COLO829 (cell line): ENCODE measurements around the gene ANKRD40CL.
"Not testable (repeated sequence)": the region's sequence is repeated elsewhere in the genome, so short reads cannot be mapped to it uniquely, and the experiment has no call there.

Experiments
- DNase-seq: peaks from one replicate; pipeline ENCODE4 v3.0.0; 2012; ENCODE audit warnings: low spot score

ANKRD40CL gene

DNA sequence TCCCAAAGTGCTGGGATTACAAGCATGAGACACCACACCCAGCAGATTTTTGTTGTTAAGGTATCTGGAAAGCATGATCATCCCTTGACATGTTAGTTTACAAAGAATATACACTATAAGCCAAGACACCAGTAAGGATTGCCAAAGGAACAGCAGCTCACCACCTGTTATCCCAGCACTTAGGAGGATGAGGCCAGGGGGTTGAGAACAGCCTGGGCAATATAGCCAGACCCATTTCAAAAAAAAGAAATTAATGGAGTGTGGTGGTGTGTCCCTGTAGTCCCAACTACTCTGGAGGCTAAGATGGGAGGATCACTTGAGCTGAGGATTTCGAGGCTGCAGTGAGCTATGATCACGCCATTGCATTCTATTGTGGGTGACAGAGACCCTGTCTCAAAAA, 5.1 kb downstream of the ANKRD40CL start:
- DNase-seq: no peak

DNA sequence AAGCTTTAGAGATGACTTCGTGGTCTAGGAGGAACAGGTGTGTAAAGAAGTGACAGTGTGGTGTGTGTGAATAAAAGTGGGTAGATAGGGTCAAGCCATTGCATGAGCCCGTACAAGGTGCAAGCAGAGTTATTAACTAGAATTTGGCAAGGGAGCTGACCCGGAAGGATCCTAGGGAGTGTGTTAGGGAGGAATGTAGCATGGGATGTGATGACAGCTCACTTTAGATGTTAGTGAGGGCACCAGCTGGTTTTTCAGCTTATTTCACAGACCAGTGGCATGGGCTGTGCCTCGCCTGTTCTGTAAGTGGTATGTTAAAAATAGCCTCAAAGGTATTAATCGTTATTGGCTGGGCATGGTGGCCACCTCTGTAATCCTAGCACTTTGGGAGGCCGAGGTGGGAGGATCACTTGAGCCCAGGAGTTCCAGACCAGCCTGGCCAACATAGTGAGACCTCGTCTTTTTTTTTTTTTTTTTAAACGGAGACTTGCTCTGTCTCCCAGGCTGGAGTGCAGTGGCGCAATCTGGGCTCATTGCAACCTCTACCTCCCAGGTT, 8.3 kb downstream of the ANKRD40CL start:
- DNase-seq: no peak

DNA sequence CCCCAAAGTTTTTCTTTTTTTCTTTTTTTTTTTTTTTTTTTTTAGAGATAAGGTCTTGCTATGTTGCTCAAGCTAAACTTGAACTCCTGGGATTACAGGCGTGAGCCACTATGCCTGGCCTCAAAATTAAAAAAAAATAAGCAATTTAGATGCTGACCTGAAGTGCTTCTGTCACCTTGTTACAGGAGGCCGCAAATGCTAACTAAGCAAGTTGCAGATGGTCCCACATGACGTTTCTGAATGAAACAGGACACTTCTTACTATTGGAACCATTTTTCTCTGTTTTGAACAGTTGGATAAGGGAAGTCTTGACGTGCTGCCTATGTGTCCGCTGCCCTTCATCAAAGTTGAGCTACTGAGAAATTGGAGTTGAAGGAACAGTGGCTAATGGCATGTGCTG, 8.8 kb downstream of the ANKRD40CL start:
- DNase-seq: no peak

DNA sequence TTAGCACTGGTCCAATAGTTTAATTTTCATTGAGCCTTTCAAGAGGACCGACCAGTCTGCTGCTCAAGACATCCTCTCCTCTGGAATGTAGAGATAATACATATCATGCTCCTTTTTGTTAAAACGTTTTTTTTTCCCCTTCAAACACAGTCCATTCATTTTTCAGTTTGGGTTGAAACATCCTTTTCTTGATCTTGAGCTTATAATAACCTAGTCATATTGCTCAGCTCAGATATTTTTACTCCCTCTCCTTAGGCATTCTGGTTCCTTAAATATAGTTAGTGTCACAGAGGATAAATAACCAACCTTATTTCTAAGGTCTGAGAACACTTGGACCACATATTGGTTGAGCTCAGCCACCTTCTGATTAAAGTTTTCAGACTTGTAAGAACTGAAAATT, 12.8 kb downstream of the ANKRD40CL start:
- no peak for DNase-seq

DNA sequence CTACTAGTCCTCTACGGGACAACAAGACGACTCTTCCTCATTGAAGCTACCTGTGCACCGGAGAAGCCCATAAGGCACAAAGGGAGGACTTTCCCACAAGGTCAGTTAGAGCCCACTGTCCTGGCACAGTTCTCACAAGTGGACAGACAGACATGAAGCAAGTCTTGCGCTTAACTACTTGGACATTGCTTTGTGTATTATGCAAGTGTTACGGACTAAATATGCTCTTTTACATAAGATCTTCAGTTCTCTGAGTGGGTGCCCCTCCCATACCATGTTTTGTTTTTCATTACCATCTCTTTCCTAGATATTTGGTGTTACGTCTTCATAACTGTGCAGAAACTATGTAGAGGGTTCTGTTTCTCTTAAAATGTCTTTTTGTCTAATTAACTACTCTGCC, 18.1 kb downstream of the ANKRD40CL start:
- no peak for DNase-seq

DNA sequence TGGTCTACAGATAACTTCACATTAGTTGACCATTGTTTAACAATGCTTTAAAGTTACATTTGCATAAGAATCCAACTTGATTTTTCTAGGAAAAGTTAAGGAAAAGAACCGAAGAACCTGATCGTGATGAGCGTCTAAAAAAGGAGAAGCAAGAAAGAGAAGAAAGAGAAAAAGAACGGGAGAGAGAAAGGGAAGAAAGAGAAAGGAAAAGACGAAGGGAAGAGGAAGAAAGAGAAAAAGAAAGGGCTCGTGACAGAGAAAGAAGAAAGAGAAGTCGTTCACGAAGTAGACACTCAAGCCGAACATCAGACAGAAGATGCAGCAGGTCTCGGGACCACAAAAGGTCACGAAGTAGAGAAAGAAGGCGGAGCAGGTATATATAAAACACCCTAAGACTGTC, 21.7 kb downstream of the ANKRD40CL start:
- DNase-seq: no peak

DNA sequence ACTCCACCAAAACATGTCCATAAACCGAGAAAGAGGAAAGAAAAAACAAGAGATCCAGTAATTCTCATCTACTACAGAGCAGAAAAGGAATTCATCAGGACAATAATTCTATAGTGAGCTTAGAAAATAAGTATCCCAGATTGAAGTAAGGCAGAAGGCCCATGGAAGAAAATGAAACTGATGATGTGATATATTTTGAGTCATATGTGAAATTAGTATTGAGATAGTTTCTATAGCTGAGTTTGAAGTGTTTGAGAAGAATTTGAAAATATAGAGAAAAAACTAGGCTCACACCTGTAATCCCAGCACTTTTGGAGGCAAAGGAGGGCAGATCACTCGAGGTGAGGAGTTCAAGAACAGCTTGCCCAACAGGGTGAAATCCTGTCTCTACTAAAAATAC, 28.2 kb downstream of the ANKRD40CL start:
- no peak for DNase-seq

DNA sequence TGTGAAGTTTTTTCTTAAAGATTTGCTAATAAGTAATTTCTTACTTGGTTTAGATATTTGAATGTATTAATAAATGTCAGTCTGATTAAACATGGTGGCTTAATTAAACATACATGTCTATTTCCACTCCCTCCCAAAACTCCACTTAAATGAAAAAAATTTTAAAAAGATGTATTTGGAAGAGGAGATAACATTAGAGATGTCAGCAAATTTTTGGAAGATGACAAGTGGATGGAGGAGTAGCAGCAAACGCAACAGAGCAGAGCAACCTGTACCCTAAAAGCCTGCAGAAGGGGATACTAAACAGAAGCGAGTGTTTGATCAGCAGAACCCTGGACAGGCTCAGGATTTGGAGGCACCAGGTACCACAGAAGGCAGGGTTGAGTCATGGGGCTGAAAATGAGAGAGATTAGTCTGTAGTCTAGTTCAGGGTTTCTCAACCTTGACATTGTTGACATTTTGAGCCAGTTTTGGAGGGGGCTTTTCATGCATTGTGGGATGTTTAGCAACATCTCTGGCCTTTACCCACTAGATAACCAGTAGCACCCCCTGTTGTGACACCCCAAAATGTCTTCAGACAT, 30.1 kb downstream of the ANKRD40CL start:
- no peak for DNase-seq

DNA sequence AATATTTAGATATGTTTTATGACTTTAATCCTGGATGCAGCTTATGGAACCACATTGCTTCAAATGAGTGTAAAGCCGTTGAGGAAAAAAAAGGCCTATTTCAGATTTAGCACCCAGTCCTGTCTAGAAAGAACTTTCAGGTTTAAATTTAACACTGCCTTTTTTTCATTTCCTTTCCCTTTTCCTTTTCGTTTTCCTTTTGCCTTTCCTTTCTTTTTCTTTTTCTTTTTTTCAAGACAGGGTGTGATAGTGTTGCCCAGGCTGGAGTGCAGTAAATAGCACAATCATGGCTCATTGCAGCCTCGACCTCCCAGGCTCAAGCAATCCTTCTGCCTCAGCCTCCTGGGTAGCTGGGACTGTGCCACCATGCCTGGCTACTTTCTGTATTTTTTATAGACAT, 32.0 kb downstream of the ANKRD40CL start:
- no peak for DNase-seq

DNA sequence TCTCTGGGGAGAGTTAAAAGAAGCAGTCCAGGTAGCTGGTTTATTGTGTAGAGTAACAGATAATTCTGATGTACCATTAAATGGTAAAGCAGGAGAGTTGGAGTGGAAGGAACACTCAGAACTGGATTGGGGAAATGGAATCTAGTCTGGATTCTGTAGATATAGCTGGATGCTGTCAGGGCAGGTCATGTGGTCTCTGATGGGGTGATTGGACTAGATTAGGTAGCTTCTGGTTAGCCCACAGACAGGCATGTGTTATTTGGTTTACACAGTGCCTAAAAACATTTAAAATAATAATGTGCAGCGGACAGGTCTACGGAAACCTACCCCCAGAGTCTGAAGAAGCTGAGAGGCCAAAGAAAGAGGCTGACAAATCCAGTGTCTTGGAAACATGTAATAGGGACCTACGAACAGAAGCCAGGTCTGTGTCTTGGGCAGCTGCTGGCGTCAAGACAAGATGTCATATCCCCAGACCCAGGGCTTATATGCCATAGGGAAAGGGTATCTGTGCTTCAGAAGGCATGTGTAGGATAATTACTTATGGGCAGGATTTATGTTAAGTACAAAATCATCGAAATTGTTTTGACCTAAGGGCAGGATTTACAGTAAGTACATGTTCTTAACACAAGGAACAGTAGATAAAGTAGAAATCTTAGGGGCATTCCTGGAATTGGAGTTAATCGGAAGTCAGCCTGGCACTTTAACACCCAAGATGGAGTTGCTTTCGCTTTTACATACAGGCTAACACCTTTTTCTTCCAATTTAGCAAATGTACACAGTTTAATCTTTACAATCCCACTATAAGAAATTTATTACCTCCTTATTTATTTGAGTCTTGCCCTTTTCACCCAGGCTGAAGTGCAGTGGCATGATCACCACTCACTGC, 35.5 kb downstream of the ANKRD40CL start:
- DNase-seq: no peak

DNA sequence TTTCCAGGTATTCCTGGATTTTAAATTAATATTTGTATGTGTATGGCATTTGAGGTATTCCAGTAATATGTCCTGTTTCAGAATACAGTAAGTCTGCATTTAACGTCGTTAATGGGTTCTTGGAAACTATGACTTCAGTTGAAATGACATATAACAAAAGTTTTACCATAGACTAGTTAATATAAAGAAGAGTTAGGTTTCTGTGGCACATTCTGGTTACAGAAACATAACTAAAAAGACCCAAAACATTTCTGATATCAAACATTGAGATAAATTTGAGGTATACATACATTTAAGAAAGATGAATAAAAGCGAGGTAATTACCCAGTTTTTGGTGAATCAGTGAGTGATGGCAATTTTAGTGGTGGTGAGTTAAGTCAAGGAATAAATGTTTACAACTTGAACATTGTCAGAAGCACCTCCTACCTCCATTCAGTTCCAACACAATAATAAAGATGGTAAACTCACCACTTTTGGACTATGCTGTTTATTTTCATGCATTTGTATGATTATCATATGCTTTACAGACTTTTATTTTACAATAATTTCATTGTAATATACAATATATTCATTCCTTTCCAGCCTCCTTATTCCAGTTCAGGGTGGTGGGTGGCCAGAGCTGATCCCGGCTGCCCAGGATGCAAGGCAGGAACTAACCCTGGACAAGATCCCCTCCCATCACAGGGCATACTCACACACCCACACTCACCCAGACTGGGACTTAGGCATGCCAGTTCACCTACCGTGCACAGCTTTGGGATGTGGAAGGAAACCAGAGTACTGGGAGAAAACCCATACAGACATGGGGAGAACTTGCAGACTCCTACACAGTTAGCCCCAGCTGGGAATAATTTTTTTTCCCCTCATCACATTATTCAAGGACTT, 38.2 kb downstream of the ANKRD40CL start:
- no peak for DNase-seq

DNA sequence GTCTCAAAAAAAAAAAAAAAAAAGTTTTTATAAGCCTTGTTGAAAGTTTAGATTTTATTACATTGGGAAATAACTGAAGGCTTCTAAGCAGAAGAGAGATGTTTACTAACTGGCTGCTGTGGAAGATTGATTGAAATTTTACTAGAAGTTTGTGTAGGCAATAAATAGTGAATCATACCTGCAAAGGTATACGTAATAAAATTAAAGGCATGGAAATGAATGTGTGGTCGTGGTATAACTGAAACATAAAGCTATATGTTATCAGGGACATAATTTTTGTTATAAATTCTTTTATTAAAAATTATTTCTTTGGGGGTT, 39.2 kb downstream of the ANKRD40CL start:
- DNase-seq: no peak

DNA sequence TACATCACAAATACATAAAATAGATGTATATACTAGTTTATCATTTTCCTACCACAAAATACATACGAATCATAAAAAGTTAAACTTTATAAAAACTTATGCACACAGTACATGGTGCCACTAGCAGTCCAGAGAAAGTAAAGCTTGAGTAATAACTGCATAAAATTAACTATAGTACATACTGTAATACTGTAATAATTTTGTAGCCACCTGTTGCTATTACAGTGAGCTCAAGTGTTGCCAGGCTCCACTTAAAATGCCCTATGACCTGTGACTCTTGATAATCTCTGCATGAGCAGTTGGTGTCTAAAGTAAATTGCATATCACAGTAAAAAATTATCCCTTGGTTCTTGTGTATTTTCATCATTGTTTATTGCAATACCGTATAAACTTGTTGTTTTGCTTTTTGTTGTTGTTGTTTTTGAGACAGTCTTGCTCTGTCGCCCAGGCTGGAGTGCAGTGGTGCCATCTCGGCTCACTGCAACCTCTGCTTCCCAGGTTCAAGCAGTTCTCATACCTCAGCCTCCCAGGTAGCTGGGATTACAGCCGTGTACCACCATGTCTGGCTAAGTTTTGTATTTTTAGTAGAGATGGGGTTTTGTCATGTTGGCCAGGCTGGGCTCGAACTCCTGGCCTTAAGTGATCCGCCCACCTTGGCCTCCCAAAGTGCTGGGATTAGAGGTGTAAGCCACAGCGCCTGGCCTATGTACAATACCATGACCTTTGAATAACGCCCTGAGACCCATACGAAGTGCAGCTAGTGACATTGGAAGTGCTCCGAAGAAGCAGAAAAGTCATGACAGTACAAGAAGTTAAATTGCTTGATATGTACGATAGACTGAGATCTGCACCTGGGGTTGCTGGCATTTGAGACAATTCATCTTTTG, 41.3 kb downstream of the ANKRD40CL start:
- DNase-seq: no peak

DNA sequence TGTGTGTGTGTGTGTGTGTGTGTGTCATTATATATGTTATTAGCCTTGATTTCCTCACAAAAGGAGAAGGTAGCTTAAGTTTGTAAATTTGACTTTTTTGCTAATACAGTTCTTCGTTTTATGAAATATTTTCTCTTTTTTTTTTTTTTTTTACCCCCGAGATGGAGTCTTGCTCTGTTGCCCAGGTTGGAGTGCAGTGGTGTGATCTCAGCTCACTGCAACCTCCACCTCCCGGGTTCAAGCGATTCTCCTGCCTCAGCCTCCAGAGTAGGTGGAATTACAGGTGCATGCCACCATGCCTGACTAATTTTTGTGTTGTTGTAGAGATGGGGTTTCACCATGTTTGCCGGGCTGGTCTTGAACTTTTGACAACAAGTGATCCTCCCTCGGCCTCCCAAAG, 42.7 kb downstream of the ANKRD40CL start:
- not testable (repeated sequence) for DNase-seq

DNA sequence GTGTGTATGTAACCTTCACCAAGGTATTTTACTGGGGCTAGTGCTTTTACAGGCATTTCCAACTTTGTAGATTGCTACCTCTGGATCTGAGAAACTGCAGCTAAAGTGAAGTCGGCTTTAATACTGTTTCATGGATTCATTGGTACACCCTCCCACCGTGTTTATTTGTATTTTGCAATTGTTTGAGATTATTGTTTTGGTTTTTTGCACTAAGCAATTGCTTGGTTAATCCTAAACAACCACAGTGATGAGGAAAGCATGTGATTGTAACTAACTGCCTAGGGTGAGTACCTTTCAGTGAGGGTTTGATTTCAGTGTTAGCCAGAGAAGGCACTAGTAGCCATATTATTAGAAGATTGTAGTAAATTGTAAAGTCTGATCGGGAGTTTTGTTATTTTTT, 44.6 kb downstream of the ANKRD40CL start:
- no peak for DNase-seq

DNA sequence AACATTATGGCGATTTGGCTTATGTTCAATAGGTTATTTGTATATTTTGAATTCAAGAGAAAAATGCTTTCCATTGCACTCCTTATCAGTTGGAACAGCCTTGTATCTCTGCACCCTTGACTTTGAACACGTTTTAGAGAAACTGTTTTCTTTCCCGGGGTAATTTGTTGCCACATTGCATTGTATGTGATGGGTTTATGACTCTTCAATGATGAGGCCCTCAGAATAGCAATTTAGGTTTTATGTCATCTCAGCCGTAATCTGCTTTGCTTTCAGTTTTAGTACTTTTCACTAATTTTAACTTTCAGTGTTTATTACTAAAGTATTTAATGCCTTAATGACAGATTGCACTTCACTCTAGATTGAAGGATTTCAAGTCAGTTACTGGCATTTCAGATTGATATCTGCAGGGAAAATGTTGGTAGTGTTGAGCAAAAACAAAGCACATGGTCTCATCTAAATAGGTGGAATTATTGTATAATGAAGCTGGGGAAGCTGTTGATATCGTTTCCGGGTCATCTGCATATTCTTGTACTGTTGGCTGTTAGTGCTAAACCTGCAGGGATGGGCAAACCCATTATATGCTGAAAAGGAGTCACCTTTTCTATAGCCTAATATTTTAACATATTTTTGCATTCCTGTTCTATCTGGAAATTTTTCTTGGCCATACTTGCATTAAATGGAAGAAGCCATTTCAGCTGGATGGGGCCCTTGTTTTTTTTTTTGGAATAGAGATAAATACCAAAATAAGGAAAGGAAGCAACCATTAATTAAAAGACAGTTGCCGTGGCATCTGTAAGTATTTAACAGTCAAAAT, 45.9 kb downstream of the ANKRD40CL start:
- no peak for DNase-seq

DNA sequence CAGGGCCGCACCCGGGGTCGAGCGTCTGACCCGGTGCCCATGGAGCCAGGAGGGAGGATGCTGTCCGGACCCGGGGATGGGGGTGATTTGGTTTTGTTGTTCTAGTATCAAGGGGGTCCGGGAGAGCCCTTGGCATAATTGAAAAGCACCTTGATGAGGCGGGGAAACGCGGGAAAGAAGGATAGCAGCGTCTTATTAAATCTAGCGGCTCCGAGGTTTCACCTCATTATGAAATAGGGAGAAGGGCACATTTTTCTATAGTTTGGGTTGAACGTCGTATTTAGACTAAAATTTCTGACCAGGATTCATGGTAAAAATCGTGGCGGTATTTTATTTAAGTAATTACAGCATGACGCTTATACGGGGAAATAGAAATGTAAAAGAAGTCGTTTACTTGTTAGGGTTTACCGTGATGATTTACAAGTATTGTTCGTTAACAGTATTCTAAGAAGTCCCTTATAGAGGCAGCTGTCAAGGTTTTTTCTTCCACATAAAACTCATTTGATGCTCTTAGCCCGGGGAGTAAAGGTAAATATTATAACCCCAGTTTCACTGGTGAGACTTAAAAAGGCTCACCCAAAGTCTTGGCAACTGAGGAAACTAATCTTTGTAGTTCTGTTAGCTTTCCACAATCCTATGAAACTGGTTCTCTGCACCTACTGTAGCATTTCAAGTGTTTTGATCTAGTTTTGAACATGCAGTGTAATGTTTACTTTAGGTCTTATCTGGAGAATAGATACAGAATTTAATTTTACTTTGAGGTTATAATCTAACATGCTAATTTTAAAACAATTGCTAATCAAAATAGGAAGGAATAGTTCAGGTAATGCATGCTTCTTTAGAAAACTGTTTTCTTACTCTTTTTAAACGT, 47.2 kb downstream of the ANKRD40CL start:
- DNase-seq: no peak

DNA sequence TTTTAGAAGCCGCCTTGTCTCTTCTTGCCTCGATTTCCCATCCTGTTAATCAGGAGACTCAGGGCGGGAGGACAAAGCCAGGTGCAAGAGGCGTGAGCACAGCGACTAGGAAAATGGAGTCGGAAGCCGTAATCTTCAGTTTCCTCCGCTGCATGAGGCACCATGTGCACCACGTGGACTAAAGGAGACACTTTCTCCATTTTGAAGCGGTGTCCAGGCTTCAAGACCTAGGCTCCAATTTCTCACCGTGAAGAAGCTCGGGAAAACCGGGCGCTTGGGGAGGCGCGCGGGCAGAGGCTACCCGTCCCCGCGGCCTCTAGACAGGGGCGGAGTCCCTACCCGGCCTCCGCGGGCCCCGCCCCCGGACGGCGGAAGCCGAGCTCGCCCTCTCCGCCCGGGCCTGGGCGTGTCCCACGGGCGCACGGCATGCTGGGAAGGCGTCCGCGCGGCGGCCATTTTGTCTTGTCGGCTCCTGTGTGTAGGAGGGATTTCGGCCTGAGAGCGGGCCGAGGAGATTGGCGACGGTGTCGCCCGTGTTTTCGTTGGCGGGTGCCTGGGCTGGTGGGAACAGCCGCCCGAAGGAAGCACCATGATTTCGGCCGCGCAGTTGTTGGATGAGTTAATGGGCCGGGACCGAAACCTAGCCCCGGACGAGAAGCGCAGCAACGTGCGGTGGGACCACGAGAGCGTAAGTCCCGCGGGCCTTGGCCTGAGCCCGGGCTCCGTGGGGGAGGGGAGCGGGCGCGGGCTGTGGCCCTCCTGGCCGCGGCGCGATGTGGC, 48.0 kb downstream of the ANKRD40CL start, which contains the start of gene LUC7L3:
Gene LUC7L3, plus strand, starts transcription at position 460 of the 780 bp plus-strand sequence. Its CDS starts 130 bp downstream, at position 590.
- peak; percentile 94 for DNase-seq

DNA sequence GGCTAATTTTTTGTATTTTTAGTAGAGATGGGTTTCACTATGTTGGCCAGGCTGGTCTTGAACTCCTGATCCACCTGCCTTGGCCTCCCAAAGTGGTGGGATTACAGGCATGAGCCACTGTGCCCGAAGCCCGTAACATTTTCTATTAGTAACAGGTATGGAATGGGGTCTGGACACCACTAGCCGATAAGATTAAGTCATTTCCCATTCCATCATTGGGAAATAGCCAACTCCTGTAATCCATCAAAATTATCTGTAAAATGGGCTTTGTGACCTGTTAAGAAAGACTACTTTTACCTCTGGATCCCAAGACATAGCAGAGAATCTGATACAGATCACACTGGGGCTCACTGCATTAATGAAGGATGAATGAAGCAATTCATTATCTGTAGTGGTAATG, 51.8 kb downstream of the ANKRD40CL start:
- DNase-seq: no peak
